Measurements from ENCODE around the gene PTPN21.

Gene PTPN21

DNA sequence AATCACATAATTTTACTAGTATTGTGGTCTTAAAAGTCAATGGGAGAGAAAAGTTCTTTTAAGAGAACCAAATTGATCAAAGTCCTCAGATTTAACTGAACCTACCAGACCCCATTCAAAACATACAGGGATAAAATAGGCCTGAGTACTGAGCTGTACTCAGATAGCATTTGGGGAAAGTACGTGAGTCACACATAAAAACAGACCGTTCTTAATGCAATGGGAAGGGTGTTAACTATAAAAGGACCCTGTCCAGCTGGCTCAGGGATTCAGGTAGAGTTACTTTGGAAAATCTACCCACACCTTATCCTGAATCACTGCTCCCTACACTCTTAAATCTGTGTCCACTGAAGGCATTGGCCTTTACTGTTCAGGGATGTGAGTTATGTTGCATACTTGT is 78.0 kb downstream of the PTPN21 start:
- no CpG with 5 or more reads among the region's 2 CpGs for WGBS (ENCODE audit: insufficient coverage, insufficient read length)
- H3K4me1 ChIP-seq (ENCODE audit: control insufficient read depth, insufficient read depth, low read length): 0 out of 2 replicates have a peak, but pooled peaks cover 1% of the 10 kb centered on the region
- H3K9me3 ChIP-seq (ENCODE audit: control insufficient read depth, insufficient read depth, low read length): no peaks in the 10 kb centered on the region
- H3K4me3 ChIP-seq (ENCODE audit: low read length): no peak overlapping the region
- H3K27me3 ChIP-seq (ENCODE audit: control insufficient read depth, insufficient read depth, low read length): no peaks in the 10 kb centered on the region
- H3K27ac ChIP-seq (ENCODE audit: low read length): no peak overlapping the region
- H3K36me3 ChIP-seq (ENCODE audit: control insufficient read depth, insufficient read depth, low read length): peaks cover 9% of the 10 kb centered on the region
- DNase-seq (ENCODE audit: low read depth, low spot score): no peak

DNA sequence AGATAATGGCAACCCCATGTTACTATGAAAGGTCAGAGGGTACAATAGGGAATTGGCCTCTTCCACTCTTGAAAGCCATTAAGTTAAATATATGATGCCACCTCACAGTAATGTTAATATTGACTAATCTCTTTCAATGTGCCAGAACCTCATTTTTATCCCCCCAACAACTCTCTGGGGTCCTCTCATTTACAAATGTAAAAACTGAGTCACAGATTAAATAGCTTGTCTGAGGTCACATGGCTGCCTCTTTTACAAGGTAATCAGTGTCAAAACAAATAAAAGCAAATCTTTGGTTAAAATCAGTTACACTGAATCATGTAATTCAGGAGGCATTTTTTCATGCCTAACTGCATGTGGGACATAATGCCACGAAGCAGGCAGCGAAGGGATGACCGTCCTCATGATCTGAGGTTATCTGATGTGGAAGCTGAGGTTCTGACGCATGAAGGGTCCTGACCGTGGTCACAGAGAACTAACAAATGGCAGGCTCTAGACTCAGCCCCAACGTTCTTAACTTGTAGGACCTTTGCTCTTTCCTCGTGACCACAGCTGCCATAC is 78.5 kb downstream of the PTPN21 start:
- Histone ChIP-seq H3K4me3 (ENCODE audit: low read length) (no peak overlapping the region), H3K9me3 (ENCODE audit: control insufficient read depth, insufficient read depth, low read length) (no peaks in the 10 kb centered on the region), H3K27ac (ENCODE audit: low read length) (no peak overlapping the region), H3K36me3 (ENCODE audit: control insufficient read depth, insufficient read depth, low read length) (peaks cover 9% of the 10 kb centered on the region), H3K4me1 (ENCODE audit: control insufficient read depth, insufficient read depth, low read length) (0 out of 2 replicates have a peak, but pooled peaks cover 1% of the 10 kb centered on the region), H3K27me3 (ENCODE audit: control insufficient read depth, insufficient read depth, low read length) (no peaks in the 10 kb centered on the region)
- DNase-seq (ENCODE audit: low read depth, low spot score): no peak
- no CpG with 5 or more reads among the region's 7 CpGs for WGBS (ENCODE audit: insufficient coverage, insufficient read length)

DNA sequence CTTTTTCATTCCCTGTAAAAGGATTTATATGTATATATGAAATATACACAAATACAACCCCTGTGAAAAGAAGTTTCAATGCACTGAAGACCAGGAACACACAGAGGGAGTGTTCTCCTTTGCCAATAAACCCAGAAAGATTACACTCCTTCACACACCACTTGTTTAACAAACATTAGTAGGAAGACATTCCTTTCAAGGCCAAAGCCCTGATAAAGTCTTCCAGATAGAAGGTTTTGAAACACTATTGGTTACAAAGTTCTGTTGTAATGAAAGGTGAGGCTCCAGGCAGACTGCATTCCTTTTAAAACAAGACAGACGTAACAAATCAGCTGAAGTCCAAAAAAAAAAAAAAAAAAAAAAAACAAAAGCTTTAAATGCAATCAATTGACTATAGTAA is 81.0 kb downstream of the PTPN21 start:
- WGBS (ENCODE audit: insufficient coverage, insufficient read length): no CpG with 5 or more reads among the region's 1 CpG
- no peak for DNase-seq (ENCODE audit: low read depth, low spot score)
- H3K36me3 ChIP-seq (ENCODE audit: control insufficient read depth, insufficient read depth, low read length): peaks cover 10% of the 10 kb centered on the region
- H3K27me3 ChIP-seq (ENCODE audit: control insufficient read depth, insufficient read depth, low read length): no peaks in the 10 kb centered on the region
- H3K4me1 ChIP-seq (ENCODE audit: control insufficient read depth, insufficient read depth, low read length): no peaks in the 10 kb centered on the region
- no peaks in the 10 kb centered on the region for H3K9me3 ChIP-seq (ENCODE audit: control insufficient read depth, insufficient read depth, low read length)
- no peak overlapping the region for H3K27ac ChIP-seq (ENCODE audit: low read length)
- no peak overlapping the region for H3K4me3 ChIP-seq (ENCODE audit: low read length)

DNA sequence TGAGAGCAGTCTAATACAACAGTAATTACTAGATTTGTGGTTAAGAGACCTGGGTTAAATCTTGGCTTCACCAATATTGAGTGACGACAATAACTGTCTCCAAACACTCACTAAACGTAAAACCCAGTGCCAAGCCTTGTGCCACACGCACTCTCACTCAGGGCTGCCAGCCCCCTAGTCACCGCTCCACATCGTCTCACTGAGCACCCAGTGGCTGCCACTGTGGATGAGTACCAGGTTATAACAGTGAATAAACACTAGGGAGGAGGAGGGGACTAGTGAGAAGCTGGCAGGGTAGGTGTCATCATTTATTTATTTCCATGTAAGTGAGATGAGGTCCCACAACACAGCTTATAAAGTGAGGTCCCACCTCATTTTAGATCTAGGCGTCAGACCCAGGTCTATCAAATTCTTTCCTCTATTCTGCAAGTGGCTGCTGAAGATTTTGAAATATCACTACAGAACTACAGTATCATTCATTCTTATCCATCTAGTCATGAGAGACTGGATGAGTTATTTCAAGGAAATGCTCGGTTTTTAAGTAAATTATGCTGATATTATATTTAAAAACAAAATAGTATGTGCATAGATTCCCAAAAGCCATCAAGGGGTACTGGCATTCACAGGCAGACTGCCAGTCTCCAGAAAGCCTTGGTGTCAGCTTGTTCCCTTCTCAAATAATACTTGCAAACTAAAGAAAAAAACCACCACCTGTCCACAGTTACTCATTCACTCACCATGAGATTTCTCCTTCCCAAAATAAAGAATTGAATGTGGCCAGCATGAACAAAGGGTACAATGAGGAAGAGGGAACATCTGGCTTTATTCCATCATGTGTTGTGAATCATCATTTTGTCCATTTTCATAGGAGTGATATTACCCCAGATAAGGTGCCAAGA is 84.0 kb downstream of the PTPN21 start:
- no peak overlapping the region for H3K27ac ChIP-seq (ENCODE audit: low read length)
- no peaks in the 10 kb centered on the region for H3K27me3 ChIP-seq (ENCODE audit: control insufficient read depth, insufficient read depth, low read length)
- H3K36me3 ChIP-seq (ENCODE audit: control insufficient read depth, insufficient read depth, low read length): peaks cover 10% of the 10 kb centered on the region; the same call in 1 of the 2 replicates
- no CpG with 5 or more reads among the region's 7 CpGs for WGBS (ENCODE audit: insufficient coverage, insufficient read length)
- DNase-seq (ENCODE audit: low read depth, low spot score): no peak
- no peaks in the 10 kb centered on the region for H3K9me3 ChIP-seq (ENCODE audit: control insufficient read depth, insufficient read depth, low read length)
- H3K4me3 ChIP-seq (ENCODE audit: low read length): no peak overlapping the region
- H3K4me1 ChIP-seq (ENCODE audit: control insufficient read depth, insufficient read depth, low read length): no peaks in the 10 kb centered on the region

DNA sequence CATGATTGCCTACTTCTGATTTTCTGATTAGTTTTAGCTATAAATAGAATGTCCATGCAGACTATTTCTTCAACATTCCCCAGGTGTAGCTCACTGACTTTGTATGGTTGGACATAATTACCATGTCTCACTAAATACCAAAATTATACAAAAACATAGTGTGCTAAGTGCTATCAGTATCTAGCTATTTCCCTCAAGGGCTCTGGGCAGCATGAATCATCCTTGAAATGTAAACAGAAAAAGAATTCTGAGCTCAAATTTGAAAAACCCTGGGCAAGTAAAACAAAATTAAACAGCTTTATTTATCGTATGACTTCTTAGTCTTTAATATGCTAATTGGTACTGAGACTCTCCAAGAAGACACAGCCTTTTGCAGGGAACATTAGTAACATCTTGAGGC is 86.4 kb downstream of the PTPN21 start:
- peaks cover 10% of the 10 kb centered on the region; the same call in 1 of the 2 replicates for H3K36me3 ChIP-seq (ENCODE audit: control insufficient read depth, insufficient read depth, low read length)
- no peak overlapping the region for H3K4me3 ChIP-seq (ENCODE audit: low read length)
- H3K4me1 ChIP-seq (ENCODE audit: control insufficient read depth, insufficient read depth, low read length): no peaks in the 10 kb centered on the region
- no peaks in the 10 kb centered on the region for H3K27me3 ChIP-seq (ENCODE audit: control insufficient read depth, insufficient read depth, low read length)
- no peak overlapping the region for H3K27ac ChIP-seq (ENCODE audit: low read length)
- WGBS (ENCODE audit: insufficient coverage, insufficient read length): no CpG with 5 or more reads among the region's 1 CpG
- no peaks in the 10 kb centered on the region for H3K9me3 ChIP-seq (ENCODE audit: control insufficient read depth, insufficient read depth, low read length)
- DNase-seq (ENCODE audit: low read depth, low spot score): no peak

DNA sequence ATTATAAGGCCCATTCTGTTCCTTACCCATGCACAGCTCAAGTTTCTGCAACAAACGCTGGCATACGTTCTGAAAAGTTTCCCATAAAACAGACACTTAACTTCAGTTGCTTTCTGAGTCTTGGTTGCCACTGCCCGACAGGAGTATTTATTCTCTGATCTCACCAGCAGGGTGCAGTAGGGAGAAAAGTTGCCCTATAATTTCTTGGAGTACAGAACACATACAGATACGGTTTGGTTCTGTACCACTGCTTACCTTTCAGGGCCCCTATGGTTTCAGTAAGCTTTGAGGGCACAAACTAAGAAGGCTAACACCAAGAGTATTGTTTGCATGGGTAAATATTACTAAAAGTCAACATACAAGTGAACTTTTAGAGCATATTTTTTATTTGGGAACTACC is 91.5 kb downstream of the PTPN21 start:
- WGBS (ENCODE audit: insufficient coverage, insufficient read length): no CpG with 5 or more reads among the region's 4 CpGs
- no peak for DNase-seq (ENCODE audit: low read depth, low spot score)

DNA sequence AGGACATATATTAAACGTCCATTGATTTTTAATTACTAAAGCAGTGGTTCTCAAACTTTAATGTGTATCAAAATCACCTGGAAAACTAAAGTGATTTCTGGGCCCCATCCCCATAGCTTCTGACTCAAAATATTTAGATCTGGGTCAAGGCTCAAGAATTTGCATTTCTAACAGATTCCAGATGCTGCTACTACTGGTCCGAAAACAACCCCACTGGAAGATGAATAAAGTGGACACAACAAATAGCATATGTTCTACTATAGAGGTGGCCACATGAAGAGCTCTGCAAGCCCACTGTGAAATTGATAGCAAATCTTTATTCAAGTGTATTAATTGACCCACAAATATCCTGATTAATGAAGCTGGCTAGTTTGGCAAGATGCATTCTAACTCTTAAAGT is 99.9 kb downstream of the PTPN21 start:
- Histone ChIP-seq H3K4me1 (ENCODE audit: control insufficient read depth, insufficient read depth, low read length) (no peaks in the 10 kb centered on the region), H3K27ac (ENCODE audit: low read length) (no peak overlapping the region), H3K36me3 (ENCODE audit: control insufficient read depth, insufficient read depth, low read length) (no peaks in the 10 kb centered on the region), H3K27me3 (ENCODE audit: control insufficient read depth, insufficient read depth, low read length) (no peaks in the 10 kb centered on the region), H3K9me3 (ENCODE audit: control insufficient read depth, insufficient read depth, low read length) (no peaks in the 10 kb centered on the region), H3K4me3 (ENCODE audit: low read length) (no peak overlapping the region)
- no CpG with 5 or more reads among the region's 2 CpGs for WGBS (ENCODE audit: insufficient coverage, insufficient read length)
- DNase-seq (ENCODE audit: low read depth, low spot score): no peak

More for the DNA sequence above, 91.5 kb downstream of the PTPN21 start:
- Histone ChIP-seq H3K36me3 (ENCODE audit: control insufficient read depth, insufficient read depth, low read length) (peaks cover 2% of the 10 kb centered on the region; the same call in 1 of the 2 replicates), H3K27ac (ENCODE audit: low read length) (no peak overlapping the region), H3K9me3 (ENCODE audit: control insufficient read depth, insufficient read depth, low read length) (no peaks in the 10 kb centered on the region), H3K4me1 (ENCODE audit: control insufficient read depth, insufficient read depth, low read length) (no peaks in the 10 kb centered on the region), H3K4me3 (ENCODE audit: low read length) (no peak overlapping the region), H3K27me3 (ENCODE audit: control insufficient read depth, insufficient read depth, low read length) (no peaks in the 10 kb centered on the region)

DNA sequence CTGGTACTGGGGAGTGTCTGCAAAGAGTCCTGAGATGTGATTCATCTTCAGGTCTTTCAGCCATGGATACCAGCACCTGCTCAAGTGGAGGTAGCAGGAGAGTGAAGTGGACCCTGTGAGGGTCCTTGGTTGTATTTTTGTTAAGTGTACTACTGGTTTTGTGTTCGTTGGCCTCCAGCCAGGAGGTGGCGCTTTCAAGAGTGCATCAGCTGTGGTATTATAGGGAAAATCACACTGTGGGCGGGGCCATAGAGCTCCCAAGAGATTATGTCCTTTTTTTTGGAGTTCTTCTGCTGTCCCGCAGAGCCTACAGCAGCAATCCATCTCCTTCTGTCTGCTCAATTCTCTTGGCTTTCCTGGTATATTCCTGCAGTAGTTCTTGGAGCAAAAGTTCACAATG is 102.6 kb downstream of the PTPN21 start:
- H3K4me1 ChIP-seq (ENCODE audit: control insufficient read depth, insufficient read depth, low read length): no peaks in the 10 kb centered on the region
- no CpG with 5 or more reads among the region's 4 CpGs for WGBS (ENCODE audit: insufficient coverage, insufficient read length)
- no peak overlapping the region for H3K27ac ChIP-seq (ENCODE audit: low read length)
- H3K36me3 ChIP-seq (ENCODE audit: control insufficient read depth, insufficient read depth, low read length): no peaks in the 10 kb centered on the region
- no peaks in the 10 kb centered on the region for H3K9me3 ChIP-seq (ENCODE audit: control insufficient read depth, insufficient read depth, low read length)
- H3K4me3 ChIP-seq (ENCODE audit: low read length): no peak overlapping the region
- no peak for DNase-seq (ENCODE audit: low read depth, low spot score)
- H3K27me3 ChIP-seq (ENCODE audit: control insufficient read depth, insufficient read depth, low read length): no peaks in the 10 kb centered on the region

DNA sequence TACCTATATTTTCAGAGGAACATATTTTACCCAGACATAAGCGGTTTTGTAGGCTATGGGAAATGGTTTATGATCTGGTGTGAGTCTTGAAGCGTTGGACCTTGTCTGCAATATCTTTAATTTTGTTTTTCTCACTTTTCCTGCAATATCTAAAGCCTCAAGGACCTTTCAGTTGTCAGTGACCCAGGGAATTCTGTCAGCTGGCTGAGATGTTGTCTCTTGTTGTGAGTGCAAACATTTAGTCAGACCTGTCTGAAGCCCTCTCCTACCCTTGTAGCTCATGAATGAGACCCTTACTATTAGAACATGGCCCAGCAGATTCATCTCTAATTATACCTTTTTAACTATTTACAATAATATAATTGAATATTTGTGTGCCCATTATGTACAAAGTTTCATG is 115.7 kb downstream of the PTPN21 start:
- no peak for DNase-seq (ENCODE audit: low read depth, low spot score)
- H3K27me3 ChIP-seq (ENCODE audit: control insufficient read depth, insufficient read depth, low read length): no peaks in the 10 kb centered on the region
- no peak overlapping the region for H3K4me3 ChIP-seq (ENCODE audit: low read length)
- H3K36me3 ChIP-seq (ENCODE audit: control insufficient read depth, insufficient read depth, low read length): no peaks in the 10 kb centered on the region
- no peaks in the 10 kb centered on the region for H3K4me1 ChIP-seq (ENCODE audit: control insufficient read depth, insufficient read depth, low read length)
- no CpG with 5 or more reads among the region's 2 CpGs for WGBS (ENCODE audit: insufficient coverage, insufficient read length)
- no peak overlapping the region for H3K27ac ChIP-seq (ENCODE audit: low read length)
- no peaks in the 10 kb centered on the region for H3K9me3 ChIP-seq (ENCODE audit: control insufficient read depth, insufficient read depth, low read length)

DNA sequence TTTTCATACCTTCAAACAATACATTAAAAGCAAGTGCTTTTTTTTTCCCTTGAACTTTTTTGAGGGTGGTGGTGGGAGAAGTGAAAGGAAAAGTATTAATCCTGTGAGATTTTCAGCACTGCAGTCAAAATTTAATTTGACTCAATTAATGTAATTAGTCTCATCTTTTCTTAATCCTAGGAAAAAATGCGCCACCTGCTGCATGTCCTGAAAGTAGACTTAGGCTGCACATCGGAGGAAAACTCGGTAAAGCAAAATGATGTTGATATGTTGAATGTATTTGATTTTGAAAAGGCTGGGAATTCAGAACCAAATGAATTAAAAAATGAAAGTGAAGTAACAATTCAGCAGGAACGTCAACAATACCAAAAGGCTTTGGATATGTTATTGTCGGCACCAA is 117.1 kb downstream of the PTPN21 start:
- Histone ChIP-seq H3K27me3 (ENCODE audit: control insufficient read depth, insufficient read depth, low read length) (no peaks in the 10 kb centered on the region), H3K4me3 (ENCODE audit: low read length) (no peak overlapping the region), H3K36me3 (ENCODE audit: control insufficient read depth, insufficient read depth, low read length) (no peaks in the 10 kb centered on the region), H3K4me1 (ENCODE audit: control insufficient read depth, insufficient read depth, low read length) (no peaks in the 10 kb centered on the region), H3K9me3 (ENCODE audit: control insufficient read depth, insufficient read depth, low read length) (no peaks in the 10 kb centered on the region), H3K27ac (ENCODE audit: low read length) (no peak overlapping the region)
- no peak for DNase-seq (ENCODE audit: low read depth, low spot score)
- 100% methylated on average over 1 of the region's 5 CpGs for WGBS (ENCODE audit: insufficient coverage, insufficient read length)
